Esophagus (tissue), 2 donors: Measurements from ENCODE around the gene UBE3C. TPM values are rescaled to one million over a fixed set of nuclear protein-coding genes. Genes with fewer than 3 reads are reported as not detected.
"Not testable (repeated sequence)": the region's sequence is repeated elsewhere in the genome, so short reads cannot be mapped to it uniquely, and the experiment has no call there.

Experiments used
- H3K27ac ChIP-seq, 2 donors: one replicate each; pipeline ENCODE4 v1.5.1; 2013; ENCODE audit warnings: low read depth in 2 of 2, mild to moderate bottlenecking in 2 of 2, inconsistent platforms in 1 of 2, low read length in 1 of 2, moderate library complexity in 1 of 2
- H3K27me3 ChIP-seq, 2 donors: one replicate each; pipeline ENCODE4 v1.6.1; 2013; ENCODE audit warnings: low read length in 2 of 2, control low read depth in 1 of 2, mild to moderate bottlenecking in 1 of 2; ENCODE audit not compliant: insufficient read depth in 2 of 2, control insufficient read depth in 1 of 2
- H3K36me3 ChIP-seq, 2 donors: one replicate each; pipeline ENCODE4 v1.6.1; 2013; ENCODE audit warnings: low read length in 1 of 2; ENCODE audit not compliant: control insufficient read depth in 2 of 2, insufficient read depth in 2 of 2
- H3K4me1 ChIP-seq, 2 donors: one replicate each; pipeline ENCODE4 v1.6.1; 2013; ENCODE audit warnings: low read length in 1 of 2; ENCODE audit not compliant: control insufficient read depth in 2 of 2, insufficient read depth in 2 of 2
- H3K4me3 ChIP-seq, 2 donors: one replicate each; pipeline ENCODE4 v1.5.1; 2013; ENCODE audit warnings: low read length in 2 of 2, mild to moderate bottlenecking in 2 of 2, low read depth in 1 of 2, moderate library complexity in 1 of 2
- H3K9me3 ChIP-seq, 2 donors: one replicate each; pipeline ENCODE4 v1.6.1; 2013; ENCODE audit warnings: mild to moderate bottlenecking in 2 of 2, low read depth in 1 of 2, low read length in 1 of 2, moderate library complexity in 1 of 2; ENCODE audit not compliant: control insufficient read depth in 2 of 2, insufficient read depth in 1 of 2
- WGBS, 2 donors: extraction: QIAGEN DNeasy Blood & Tissue Kit; methylation state at CpG; one replicate each; pipeline ENCODE4 v1.1.7; 2013; 5-methylcytosine and 5-hydroxymethylcytosine counted together
- polyA plus RNA-seq, 2 donors: library from polyadenylated mRNA; stranded (reverse); fragments of 200-250 nt; gene quantifications; one replicate each; pipeline ENCODE4 v1.2.3, GENCODE V29; 2013
- donor health status: healthy with polysubstance abuse.
- donor health status: Bipolar disorder and iron deficiency.

Gene UBE3C
- polyA plus RNA-seq, 2 donors, result 12.6 to 23.0 TPM

GRCh38 chr7:157253850-157254249 is 115.1 kb downstream of the UBE3C start:
- Histone ChIP-seq H3K27ac (no peak overlapping the region), H3K9me3 (no peaks in the 10 kb centered on the region), H3K4me3 (no peak overlapping the region), H3K27me3 (no peaks in the 10 kb centered on the region), H3K4me1 (no peaks in the 10 kb centered on the region), H3K36me3 (peaks cover 4 to 17% of the 10 kb centered on the region in 2 donors)
- WGBS, 2 donors, result 57 to 69% methylated on average over 11 of the region's 11 CpGs

GRCh38 chr7:157254781-157255180 is 116.1 kb downstream of the UBE3C start:
- H3K27me3 ChIP-seq, H3K9me3 ChIP-seq, H3K4me3 ChIP-seq, H3K27ac ChIP-seq, H3K4me1 ChIP-seq: not testable (repeated sequence)
- H3K36me3 ChIP-seq, result peaks cover 11 to 20% of the 10 kb centered on the region in 2 donors
- WGBS, 2 donors, result 94 to 95% methylated on average over 18 of the region's 18 CpGs

- H3K4me3 ChIP-seq, result no peak overlapping the region
- WGBS, 2 donors, result 63 to 71% methylated on average over 5 of the region's 5 CpGs
Measured at GRCh38 chr7:157255201-157255606, 116.5 kb downstream of the UBE3C start.

GRCh38 chr7:157263156-157263555 is 124.4 kb downstream of the UBE3C start:
- Histone ChIP-seq H3K27me3 (no peaks in the 10 kb centered on the region), H3K4me3 (no peak overlapping the region), H3K27ac (no peak overlapping the region), H3K4me1 (no peaks in the 10 kb centered on the region), H3K36me3 (peaks cover 7 to 34% of the 10 kb centered on the region in 2 donors), H3K9me3 (no peaks in the 10 kb centered on the region)
- 96 to 97% methylated on average over 23 of the region's 23 CpGs for WGBS, 2 donors

More at GRCh38 chr7:157255201-157255606, 116.5 kb downstream of the UBE3C start:
- no peaks in the 10 kb centered on the region for H3K27me3 ChIP-seq
- H3K9me3 ChIP-seq, result no peaks in the 10 kb centered on the region
- H3K27ac ChIP-seq, result no peak overlapping the region
- H3K4me1 ChIP-seq, result no peaks in the 10 kb centered on the region
- peaks cover 11 to 22% of the 10 kb centered on the region in 2 donors for H3K36me3 ChIP-seq

GRCh38 chr7:157265051-157265450 is 126.3 kb downstream of the UBE3C start:
- H3K4me3 ChIP-seq, result no peak overlapping the region
- H3K36me3 ChIP-seq, result peaks cover 0 to 35% of the 10 kb centered on the region in 2 donors
- no peak overlapping the region for H3K27ac ChIP-seq
- H3K9me3 ChIP-seq, result no peaks in the 10 kb centered on the region
- WGBS, 2 donors, result 91 to 92% methylated on average over 12 of the region's 12 CpGs
- no peaks in the 10 kb centered on the region for H3K4me1 ChIP-seq
- H3K27me3 ChIP-seq, result no peaks in the 10 kb centered on the region

- no peak overlapping the region for H3K4me3 ChIP-seq
- peaks cover 0 to under 1% of the 10 kb centered on the region in 2 donors for H3K4me1 ChIP-seq
- H3K36me3 ChIP-seq, result peaks cover 0 to 32% of the 10 kb centered on the region in 2 donors
- H3K27ac ChIP-seq, result no peak overlapping the region
- H3K27me3 ChIP-seq, result no peaks in the 10 kb centered on the region
- H3K9me3 ChIP-seq, result no peaks in the 10 kb centered on the region
- WGBS, 2 donors, result 90 to 94% methylated on average over 7 of the region's 7 CpGs
Measured at GRCh38 chr7:157266272-157266671, 127.5 kb downstream of the UBE3C start.

GRCh38 chr7:157267516-157267915 is 128.8 kb downstream of the UBE3C start:
- no peak overlapping the region for H3K4me3 ChIP-seq
- H3K27ac ChIP-seq, result no peak overlapping the region
- peaks cover 0 to 34% of the 10 kb centered on the region in 2 donors for H3K36me3 ChIP-seq
- no peaks in the 10 kb centered on the region for H3K27me3 ChIP-seq
- H3K9me3 ChIP-seq, result no peaks in the 10 kb centered on the region
- WGBS, 2 donors, result 92% methylated on average over 13 of the region's 13 CpGs
- H3K4me1 ChIP-seq, result peaks cover 0 to 2% of the 10 kb centered on the region in 2 donors

GRCh38 chr7:157267956-157268355 is 129.2 kb downstream of the UBE3C start:
- H3K9me3 ChIP-seq, result no peaks in the 10 kb centered on the region
- H3K4me1 ChIP-seq, result peaks cover 0 to 2% of the 10 kb centered on the region in 2 donors
- no peak overlapping the region for H3K27ac ChIP-seq
- H3K27me3 ChIP-seq, result no peaks in the 10 kb centered on the region
- peaks cover 0 to 33% of the 10 kb centered on the region in 2 donors for H3K36me3 ChIP-seq
- H3K4me3 ChIP-seq, result no peak overlapping the region
- WGBS, 2 donors, result 90 to 93% methylated on average over 5 of the region's 5 CpGs

GRCh38 chr7:157268540-157268939 is 129.8 kb downstream of the UBE3C start:
- peaks cover 0 to 30% of the 10 kb centered on the region in 2 donors for H3K36me3 ChIP-seq
- no peak overlapping the region for H3K27ac ChIP-seq
- H3K4me3 ChIP-seq, result no peak overlapping the region
- 74 to 75% methylated on average over 13 of the region's 13 CpGs for WGBS, 2 donors
- no peaks in the 10 kb centered on the region for H3K27me3 ChIP-seq
- H3K9me3 ChIP-seq, result no peaks in the 10 kb centered on the region
- peaks cover 0 to 2% of the 10 kb centered on the region in 2 donors for H3K4me1 ChIP-seq

- Histone ChIP-seq H3K27me3 (no peaks in the 10 kb centered on the region), H3K27ac (no peak overlapping the region), H3K36me3 (peaks cover 0 to 22% of the 10 kb centered on the region in 2 donors), H3K9me3 (no peaks in the 10 kb centered on the region), H3K4me1 (peaks cover 0 to 2% of the 10 kb centered on the region in 2 donors), H3K4me3 (no peak overlapping the region)
- WGBS, 2 donors, result 84 to 89% methylated on average over 16 of the region's 16 CpGs
Measured at GRCh38 chr7:157269341-157270059, 130.8 kb downstream of the UBE3C start.
